GM18507 (cell line): ENCODE data around the gene STK38.
"Not testable (repeated sequence)": the region's sequence is repeated elsewhere in the genome, so short reads cannot be mapped to it uniquely, and the experiment has no call there.

Experiments
- DNase-seq: peaks from one replicate; pipeline ENCODE4 v3.0.0; 2011; ENCODE audit warnings: low read depth; ENCODE audit not compliant: insufficient read length; ENCODE audit errors: extremely low spot score
- FAIRE-seq: peaks from 2 replicates; lab custom pipeline; 2011; peaks lifted over from hg19 to GRCh38; lab: Jason Lieb, UNC

Gene STK38

GRCh38 chr6:36452897-36453296 lies 94.4 kb downstream of the STK38 start:
- FAIRE-seq, DNase-seq: not testable (repeated sequence)

GRCh38 chr6:36449173-36449572 lies 98.1 kb downstream of the STK38 start:
- FAIRE-seq, DNase-seq: not testable (repeated sequence)

GRCh38 chr6:36445621-36446020 lies 101.7 kb downstream of the STK38 start:
- FAIRE-seq (no peak), DNase-seq (no peak)

GRCh38 chr6:36444470-36444869 lies 102.8 kb downstream of the STK38 start:
- DNase-seq (no peak), FAIRE-seq (no peak)
